Measurements from ENCODE around the gene SMYD2. TPM values are rescaled to one million over a fixed set of nuclear protein-coding genes. Genes with fewer than 3 reads are reported as not detected.

Gene SMYD2
- total and polyA plus RNA-seq, 2 donors (not counting 3 experiments of a cell fraction or from before 2014, with no cell fraction given), result 8.0 to 20.9 TPM

- H3K9me1 ChIP-seq (replicated peaks; ENCODE audit: control insufficient read depth, extremely low read depth, insufficient read depth, low read length), result no peaks in the 10 kb centered on the region
- ChIA-PET POLR2A (no interaction called here), CTCF (interaction anchor here (0.6 to 2.5 kb wide), 2 partner anchors 16 to 1058 kb away, joined by 3 to 7 read pairs; no protein-coding TSS in a partner anchor)
- no TSS peak for BruUV-seq (replicated peaks)
- intact Hi-C loops (cut with micrococcal nuclease) (no loop called here), dilution Hi-C loops (cut with MboI; ENCODE audit: extremely low pct_ligation_motif_present, low sequenced_read_pairs) (no loop called here)
- H3K79me2 ChIP-seq (ENCODE audit: control insufficient read depth, insufficient read depth, low read length), result no peaks in the 10 kb centered on the region
- H3K27ac ChIP-seq (ENCODE audit: insufficient read depth, low read depth, low read length), result no peak overlapping the region
- H3K9me3 ChIP-seq (replicated peaks; ENCODE audit: control insufficient read depth, insufficient read depth, low read length), result no peaks in the 10 kb centered on the region
- H3K9ac ChIP-seq (replicated peaks; ENCODE audit: extremely low read depth, insufficient read depth, low read length), result no peak overlapping the region
- DNase-seq (ENCODE audit: low read depth, low spot score), result no peak
- H3K27me3 ChIP-seq (ENCODE audit: control insufficient read depth in 2 of 2, insufficient read depth in 2 of 2, low read length in 2 of 2), result peaks cover 0 to 2% of the 10 kb centered on the region in 2 experiments
- no peaks in the 10 kb centered on the region for H4K20me1 ChIP-seq (replicated peaks; ENCODE audit: control insufficient read depth, extremely low read depth, insufficient read depth, low read length)
- no peaks in the 10 kb centered on the region for H3K36me3 ChIP-seq (ENCODE audit: control insufficient read depth in 2 of 2, extremely low read depth in 1 of 2, insufficient read depth in 2 of 2, low read length in 2 of 2)
- H3K4me2 ChIP-seq (ENCODE audit: insufficient read depth, low read length), result no peak overlapping the region
- no peak overlapping the region for H2AFZ ChIP-seq (ENCODE audit: low read depth, low read length)
- no peak for FAIRE-seq
- H3K4me1 ChIP-seq (ENCODE audit: control insufficient read depth, extremely low read depth, insufficient read depth, low read length), result peaks cover 7% of the 10 kb centered on the region
- H3K4me3 ChIP-seq (replicated peaks in 1 of 3; ENCODE audit: insufficient read depth in 1 of 3, low read depth in 1 of 3, low read length in 3 of 3), result no peak overlapping the region
- TF ChIP-seq MAX (IDR thresholded peaks at IDR 0.05; ENCODE audit: insufficient read depth, insufficient read length) (no peak), FOS (IDR thresholded peaks at IDR 0.05; ENCODE audit: borderline replicate concordance, insufficient read depth, low read length) (no peak), EZH2 (IDR thresholded peaks at IDR 0.05; ENCODE audit: borderline replicate concordance, low read depth, low read length, severe bottlenecking) (no peak), POLR2AphosphoS5 (IDR thresholded peaks at IDR 0.05; ENCODE audit: insufficient read depth, low read depth, low read length) (no peak), POLR2A (IDR thresholded peaks at IDR 0.05; ENCODE audit: low read depth, low read length) (no peak), CTCF (IDR thresholded peaks at IDR 0.05; ENCODE audit: extremely low read depth in 1 of 2, insufficient read depth in 1 of 2, low read depth in 1 of 2, low read length in 2 of 2) (no peak)
Measured at GRCh38 chr1:214244841-214245240, 36.1 kb upstream of the SMYD2 start.
